Measurements from ENCODE around the gene IKBKE.

Gene IKBKE

GRCh38 chr1:206501881-206502280 lies 31.6 kb downstream of the IKBKE start:
- TF ChIP-seq CTCF (conservative IDR thresholded peaks at IDR 0.05) (no peak), ZFX (IDR thresholded peaks at IDR 0.05) (no peak)
- H3K27ac ChIP-seq = no peak overlapping the region

- TF ChIP-seq ZFX (IDR thresholded peaks at IDR 0.05) (no peak), CTCF (conservative IDR thresholded peaks at IDR 0.05) (no peak)
- H3K27ac ChIP-seq = no peak overlapping the region
These were observed 32.1 kb downstream of the IKBKE start for GRCh38 chr1:206502403-206502802.

- no peak for TF ChIP-seq ZFX (IDR thresholded peaks at IDR 0.05)
- TF ChIP-seq CTCF (conservative IDR thresholded peaks at IDR 0.05) = no peak
- no peak overlapping the region for H3K27ac ChIP-seq
These were observed 32.5 kb downstream of the IKBKE start for GRCh38 chr1:206502812-206503211.

GRCh38 chr1:206503591-206504362 lies 33.5 kb downstream of the IKBKE start:
- TF ChIP-seq CTCF (conservative IDR thresholded peaks at IDR 0.05) = no peak
- no peak for TF ChIP-seq ZFX (IDR thresholded peaks at IDR 0.05)
- H3K27ac ChIP-seq = no peak overlapping the region; the same call in 1 of the 2 replicates

- H3K27ac ChIP-seq = no peak overlapping the region; the same call in 1 of the 2 replicates
- TF ChIP-seq ZFX (IDR thresholded peaks at IDR 0.05) (no peak), CTCF (conservative IDR thresholded peaks at IDR 0.05) (no peak)
These were observed 34.1 kb downstream of the IKBKE start for GRCh38 chr1:206504363-206504713.

GRCh38 chr1:206505702-206506355 lies 35.6 kb downstream of the IKBKE start:
- TF ChIP-seq ZFX (IDR thresholded peaks at IDR 0.05) (no peak), CTCF (conservative IDR thresholded peaks at IDR 0.05) (no peak; the same call in 1 of the 2 replicates)
- no peak overlapping the region for H3K27ac ChIP-seq
